GM18868 (cell line): ENCODE measurements around the gene NCAPD2.

Experiments used
- ATAC-seq: cut with Tn5 transposase; IDR thresholded peaks from one replicate; pipeline ENCODE4 v1.9.1; 2021; ENCODE audit warnings: mild to moderate bottlenecking, moderate library complexity; ENCODE audit not compliant: unreplicated experiment

NCAPD2 gene

GRCh38 chr12:6493497-6494257 lies at the start of gene NCAPD2:
Gene NCAPD2 (plus strand): TSS chr12:6494102. CDS start chr12:6495099, 997 bp downstream.
- ATAC-seq, result peak; percentile 77

- no peak for ATAC-seq
Measured at GRCh38 chr12:6444704-6445688, 48.9 kb upstream of the NCAPD2 start, which contains the start of gene CD27. Gene CD27 (plus strand): TSS chr12:6444955. CDS start chr12:6445096, 141 bp downstream.

- no peak for ATAC-seq
Measured at GRCh38 chr12:6450091-6450868, 43.6 kb upstream of the NCAPD2 start.

- no peak for ATAC-seq
Measured at GRCh38 chr12:6450869-6451347, 43.0 kb upstream of the NCAPD2 start.

GRCh38 chr12:6451348-6452244 lies 42.3 kb upstream of the NCAPD2 start, which contains the start of gene TAPBPL:
Gene TAPBPL (plus strand): TSS chr12:6452042. CDS start chr12:6452249, 207 bp downstream.
- peak; percentile 76 for ATAC-seq

GRCh38 chr12:6452245-6452943 lies 41.5 kb upstream of the NCAPD2 start:
- ATAC-seq, result no peak

GRCh38 chr12:6452944-6453630 lies 40.8 kb upstream of the NCAPD2 start:
- no peak for ATAC-seq

- ATAC-seq, result no peak
Measured at GRCh38 chr12:6457220-6457945, 36.5 kb upstream of the NCAPD2 start.

GRCh38 chr12:6458281-6459003 lies 35.5 kb upstream of the NCAPD2 start:
- ATAC-seq, result no peak

GRCh38 chr12:6459004-6459337 lies 34.9 kb upstream of the NCAPD2 start:
- no peak for ATAC-seq

- no peak for ATAC-seq
Measured at GRCh38 chr12:6460751-6461371, 33.0 kb upstream of the NCAPD2 start.

GRCh38 chr12:6461401-6462233 lies 32.3 kb upstream of the NCAPD2 start:
- peak; percentile 89 for ATAC-seq

GRCh38 chr12:6462234-6462995 lies 31.5 kb upstream of the NCAPD2 start:
- ATAC-seq, result no peak

- no peak for ATAC-seq
Measured at GRCh38 chr12:6463216-6463615, 30.7 kb upstream of the NCAPD2 start.

- no peak for ATAC-seq
Measured at GRCh38 chr12:6463858-6464257, 30.0 kb upstream of the NCAPD2 start.
